H1 (cell line): ENCODE results near the gene HPCAL4. TPM values are rescaled to one million over a fixed set of nuclear protein-coding genes. Genes with fewer than 3 reads are reported as not detected.

ENCODE experiments used
- CTCF ChIA-PET: fragments of 300-600 bp; sonication (Branson Sonifier 250); formaldehyde crosslinking; loops from one replicate; lab custom pipeline; 2021; ENCODE audit not compliant: partially characterized antibody; lab: Charles Lee
- POLR2A ChIA-PET: fragments of 300-600 bp; sonication (Branson Sonifier 250); formaldehyde crosslinking; loops from one replicate; lab custom pipeline; 2021; ENCODE audit warnings: inconsistent platforms; ENCODE audit not compliant: partially characterized antibody; lab: Charles Lee
- DNase-seq, 2 experiments: peaks; one replicate each; pipeline versions ENCODE4 v3.0.0 to v3.0.0-alpha.2; 2010 to 2022; ENCODE audit warnings: low spot score in 2 of 2, low read depth in 1 of 2, mixed read lengths in 1 of 2
- FAIRE-seq: peaks from 2 replicates; lab custom pipeline; 2011; peaks lifted over from hg19 to GRCh38; lab: Jason Lieb, UNC
- H2AFZ ChIP-seq: 2 replicates; pipeline ENCODE4 v1.8.1; 2012; ENCODE audit warnings: low read length, inconsistent platforms
- H2AK5ac ChIP-seq: 2 replicates; pipeline ENCODE4 v1.6.1; 2013; ENCODE audit warnings: low read depth, low read length
- H2BK120ac ChIP-seq: replicated peaks from 2 replicates; pipeline ENCODE3; 2013; ENCODE audit warnings: low read depth, low read length, inconsistent platforms
- H2BK12ac ChIP-seq: 2 replicates; pipeline ENCODE4 v1.6.1; 2013; ENCODE audit warnings: low read depth, low read length
- H2BK15ac ChIP-seq: 2 replicates; pipeline ENCODE4 v1.6.1; 2013; ENCODE audit warnings: low read length
- H2BK20ac ChIP-seq: 2 replicates; pipeline ENCODE4 v1.6.1; 2013; ENCODE audit warnings: low read length
- H2BK5ac ChIP-seq: 2 replicates; pipeline ENCODE4 v1.6.1; 2013; ENCODE audit warnings: low read depth, low read length
- H3K14ac ChIP-seq: 2 replicates; pipeline ENCODE4 v1.6.1; 2013; ENCODE audit warnings: inconsistent platforms; ENCODE audit not compliant: insufficient read length
- H3K18ac ChIP-seq: 2 replicates; pipeline ENCODE4 v1.6.1; 2013; ENCODE audit warnings: low read length; ENCODE audit errors: extremely low read depth
- H3K23ac ChIP-seq: 2 replicates; pipeline ENCODE4 v1.6.1; 2013; ENCODE audit warnings: inconsistent platforms; ENCODE audit not compliant: insufficient read length
- H3K23me2 ChIP-seq: 2 replicates; pipeline ENCODE4 v1.6.1; 2013; ENCODE audit warnings: low read depth, low read length
- H3K27ac ChIP-seq: 2 replicates; pipeline ENCODE4 v1.6.1; 2011; ENCODE audit warnings: low read depth, low read length, inconsistent platforms
- H3K27me3 ChIP-seq, 4 experiments: replicated peaks in 1 of 4; 1 replicate in 1 of 4; 2 replicates in 3 of 4; pipeline versions ENCODE4 v1.6.1 to v1.8.1; 2011 to 2013; ENCODE audit warnings: low read length in 3 of 4, mild to moderate bottlenecking in 3 of 4, inconsistent platforms in 2 of 4, mixed read lengths in 2 of 4, moderate library complexity in 1 of 4; ENCODE audit not compliant: control insufficient read depth in 3 of 4, insufficient read depth in 3 of 4; ENCODE audit errors: extremely low read depth in 1 of 4
- H3K36me3 ChIP-seq, 4 experiments: 2 replicates each; pipeline versions ENCODE4 v1.6.1 to v1.8.1; 2011 to 2013; ENCODE audit warnings: mild to moderate bottlenecking in 4 of 4, low read length in 3 of 4, moderate library complexity in 2 of 4, control low read depth in 1 of 4, inconsistent platforms in 1 of 4; ENCODE audit not compliant: insufficient read depth in 4 of 4, control insufficient read depth in 2 of 4
- H3K4ac ChIP-seq: replicated peaks from 2 replicates; pipeline ENCODE3; 2013; ENCODE audit warnings: low read length, low read depth, mixed read lengths, inconsistent platforms; ENCODE audit not compliant: insufficient read length
- H3K4me1 ChIP-seq, 4 experiments: replicated peaks in 1 of 4; 1 replicate in 1 of 4; 2 replicates in 3 of 4; pipeline versions ENCODE4 v1.6.1 to v1.8.1; 2011 to 2013; ENCODE audit warnings: low read length in 3 of 4, inconsistent platforms in 2 of 4, mixed read lengths in 1 of 4; ENCODE audit not compliant: insufficient read depth in 4 of 4, control insufficient read depth in 3 of 4
- H3K4me2 ChIP-seq, 2 experiments: 2 replicates each; pipeline versions ENCODE4 v1.6.1 to v1.8.1; 2011 to 2013; ENCODE audit warnings: low read depth in 2 of 2, low read length in 2 of 2, control low read depth in 1 of 2, inconsistent platforms in 1 of 2, mild to moderate bottlenecking in 1 of 2; ENCODE audit not compliant: insufficient read depth in 1 of 2
- H3K4me3 ChIP-seq, 4 experiments: fragments of 200-600, 300-600 bp in 1 of 4; sonication (generic), shearing (Covaris generic), sonication (Bioruptor Twin) in 1 of 4; 2 replicates each; pipeline versions ENCODE4 v1.5.1 to v1.8.1; 2011 to 2016; ENCODE audit warnings: low read length in 4 of 4, low read depth in 3 of 4, control low read depth in 2 of 4, inconsistent platforms in 2 of 4, mild to moderate bottlenecking in 2 of 4, mixed read lengths in 1 of 4, moderate library complexity in 1 of 4; ENCODE audit not compliant: insufficient read depth in 2 of 4; ENCODE audit errors: extremely low read depth in 1 of 4
- H3K56ac ChIP-seq: replicated peaks from 2 replicates; pipeline ENCODE3; 2013; ENCODE audit warnings: low read depth, mild to moderate bottlenecking, mixed read lengths, low read length, inconsistent platforms; ENCODE audit not compliant: insufficient read length
- H3K79me1 ChIP-seq: 2 replicates; pipeline ENCODE4 v1.6.1; 2013; ENCODE audit warnings: low read depth, low read length, control low read depth
- H3K79me2 ChIP-seq, 2 experiments: 2 replicates each; pipeline versions ENCODE4 v1.6.1 to v1.8.1; 2012 to 2013; ENCODE audit warnings: low read length in 2 of 2, mild to moderate bottlenecking in 2 of 2, inconsistent platforms in 1 of 2; ENCODE audit not compliant: insufficient read depth in 2 of 2, control insufficient read depth in 1 of 2
- H3K9ac ChIP-seq, 4 experiments: replicated peaks in 1 of 4; 1 replicate in 1 of 4; 2 replicates in 3 of 4; pipeline versions ENCODE4 v1.6.1 to v1.8.1; 2011 to 2013; ENCODE audit warnings: low read depth in 3 of 4, low read length in 3 of 4, control low read depth in 2 of 4, mild to moderate bottlenecking in 2 of 4, moderate library complexity in 2 of 4, inconsistent platforms in 1 of 4; ENCODE audit errors: extremely low read depth in 1 of 4
- H3K9me3 ChIP-seq, 2 experiments: 2 replicates each; pipeline versions ENCODE4 v1.6.1 to v1.8.1; 2012 to 2013; ENCODE audit warnings: mild to moderate bottlenecking in 2 of 2, moderate library complexity in 2 of 2, control low read depth in 1 of 2, inconsistent platforms in 1 of 2, low read depth in 1 of 2, low read length in 1 of 2, mixed read lengths in 1 of 2; ENCODE audit not compliant: insufficient read depth in 2 of 2
- H4K20me1 ChIP-seq, 2 experiments: replicated peaks in 1 of 2; 2 replicates each; pipeline versions ENCODE3 to v1.8.1; 2011 to 2013; ENCODE audit warnings: inconsistent platforms in 2 of 2, low read length in 2 of 2, mild to moderate bottlenecking in 1 of 2; ENCODE audit not compliant: insufficient read depth in 2 of 2, control insufficient read depth in 1 of 2
- H4K5ac ChIP-seq: 2 replicates; pipeline ENCODE4 v1.6.1; 2013; ENCODE audit warnings: low read length, low read depth, mixed read lengths, inconsistent platforms; ENCODE audit not compliant: insufficient read length
- H4K8ac ChIP-seq: 2 replicates; pipeline ENCODE4 v1.8.0; 2013; ENCODE audit warnings: mild to moderate bottlenecking, moderate library complexity, low read length, inconsistent platforms; ENCODE audit not compliant: insufficient read depth; ENCODE audit errors: extremely low read depth
- H4K91ac ChIP-seq: replicated peaks from 2 replicates; pipeline ENCODE3; 2013; ENCODE audit warnings: low read length, mixed read lengths, inconsistent platforms; ENCODE audit not compliant: insufficient read length
- CEBPB ChIP-seq: IDR thresholded peaks from 2 replicates; pipeline ENCODE4 v1.6.1; 2012; ENCODE audit warnings: low read depth, low read length
- CREB1 ChIP-seq: IDR thresholded peaks from 2 replicates; pipeline ENCODE4 v1.6.1; 2012; ENCODE audit warnings: inconsistent platforms
- KDM5A ChIP-seq: fragments of 200-600 bp; IDR thresholded peaks from 2 replicates; pipeline ENCODE4 v1.7.1; 2012; ENCODE audit warnings: mild to moderate bottlenecking, low read length, inconsistent platforms, mixed read lengths
- RBBP5 ChIP-seq: IDR thresholded peaks from 2 replicates; pipeline ENCODE4 v1.7.1; 2012; ENCODE audit warnings: low read depth, mild to moderate bottlenecking, inconsistent platforms, low read length, moderate library complexity, borderline replicate concordance
- SIN3A ChIP-seq, 2 experiments: IDR thresholded peaks in 1 of 2; conservative IDR thresholded peaks in 1 of 2; 2 replicates each; pipeline ENCODE4 v1.6.1; 2011 to 2012; ENCODE audit warnings: low read length in 2 of 2, improper control_type of control experiment in 1 of 2, low read depth in 1 of 2, mild to moderate bottlenecking in 1 of 2
- TAF1 ChIP-seq: IDR thresholded peaks from 2 replicates; pipeline ENCODE4 v1.6.1; 2011; ENCODE audit warnings: mild to moderate bottlenecking, low read depth, low read length
- USF2 ChIP-seq: IDR thresholded peaks from 2 replicates; pipeline ENCODE4 v1.6.1; 2011; ENCODE audit warnings: low read length, improper control_type of control experiment
- WGBS, 2 experiments: shearing (Covaris generic) in 1 of 2; methylation state at CpG; one replicate each; pipeline versions ENCODE4 v1.1.6 to v1.1.7; 2013 to 2015; ENCODE audit warnings: low lambda C conversion rate in 2 of 2, mixed read lengths in 2 of 2, inconsistent platforms in 1 of 2, low coverage in 1 of 2, missing lambda C conversion rate in 1 of 2; ENCODE audit not compliant: insufficient replicate concordance in 2 of 2, insufficient coverage in 1 of 2, insufficient read length in 1 of 2; ENCODE audit errors: extremely low coverage in 1 of 2, missing lambda C conversion rate in 1 of 2; 5-methylcytosine and 5-hydroxymethylcytosine counted together
- polyA plus RNA-seq, 7 experiments: library from polyadenylated mRNA; depleted of rRNA in 3 of 7; stranded (reverse) in 5 of 7; unstranded in 2 of 7; fragments of >200 nt in 5 of 7; fragments of 200-250 nt in 2 of 7; gene quantifications; 1 replicate in 5 of 7; 2 replicates in 1 of 7; 4 replicates in 1 of 7; pipeline versions ENCODE4 v1.2.1 to v1.2.3, GENCODE V29; 2011 to 2013; ENCODE audit warnings: missing spikeins in 2 of 7, mixed read lengths in 2 of 7
- total RNA-seq: library from RNA; stranded (reverse); fragmentation: NEBNext Ultra II Directional; extraction: Animal tissue kit (Norgen Biotek cat#: 25700); gene quantifications from 2 replicates; pipeline ENCODE4 v1.2.1, GENCODE V29; 2021

Gene HPCAL4
- total and polyA plus RNA-seq, 2 of the 8 experiments (the other 6 are each of a cell fraction or from before 2014, with no cell fraction given): 0.54 to 0.74 TPM

GRCh38 chr1:39652554-39652953 is 38.7 kb downstream of the HPCAL4 start:
- peaks cover 0 to 8% (median 4%) of the 10 kb centered on the region in 4 experiments; a peak in 3 of 7 replicates for H3K27me3 ChIP-seq
- no peak overlapping the region for H2AFZ ChIP-seq
- no peaks in the 10 kb centered on the region for H3K79me2 ChIP-seq
- no peak overlapping the region for H3K9ac ChIP-seq
- POLR2A ChIA-PET: interaction anchor here (1.1 kb wide), 1 partner anchor 85 kb away, joined by 4 read pairs; no protein-coding TSS in a partner anchor
- H4K5ac ChIP-seq: no peak overlapping the region
- no peak overlapping the region for H2BK15ac ChIP-seq
- H3K23me2 ChIP-seq: no peaks in the 10 kb centered on the region
- WGBS, 2 experiments: 90% methylated on average over 2 of the region's 2 CpGs; no CpG with 5 or more reads in 1 of the 2 experiments
- H3K4me1 ChIP-seq: no peaks in the 10 kb centered on the region
- no peak overlapping the region for H3K4ac ChIP-seq
- H3K4me3 ChIP-seq: no peak overlapping the region
- no peak overlapping the region for H3K23ac ChIP-seq
- H2BK5ac ChIP-seq: no peak overlapping the region
- no peak overlapping the region; the same call in 1 of the 2 replicates for H4K8ac ChIP-seq
- H3K18ac ChIP-seq: no peak overlapping the region
- H3K56ac ChIP-seq: no peak overlapping the region
- no peak overlapping the region for H3K14ac ChIP-seq
- no peak for TF ChIP-seq RBBP5
- TF ChIP-seq KDM5A: no peak
- no peak for TF ChIP-seq TAF1
- TF ChIP-seq SIN3A (conservative IDR thresholded peaks at IDR 0.05 in 1 of 2, IDR thresholded peaks at IDR 0.05 in 1 of 2; ENCODE audit: low read depth in 1 of 2, low read length in 2 of 2): no peak
- no peak for TF ChIP-seq CREB1
- no peak for TF ChIP-seq CEBPB
- no peak for TF ChIP-seq USF2
- no peaks in the 10 kb centered on the region for H3K9me3 ChIP-seq
- no peak overlapping the region for H2BK20ac ChIP-seq
- no peak for FAIRE-seq
- no peak overlapping the region for H3K4me2 ChIP-seq
- H4K91ac ChIP-seq: no peak overlapping the region
- no peaks in the 10 kb centered on the region for H3K36me3 ChIP-seq
- no peak overlapping the region for H2AK5ac ChIP-seq
- no peaks in the 10 kb centered on the region for H3K79me1 ChIP-seq
- no peak for DNase-seq
- H2BK12ac ChIP-seq: no peak overlapping the region
- CTCF ChIA-PET: interaction anchor here (0.8 to 17.8 kb wide), 12 partner anchors 15 to 288 kb away, joined by 3 to 469 read pairs (median 7); partner anchors contain the start of genes HEYL and NT5C1A
- H4K20me1 ChIP-seq: no peaks in the 10 kb centered on the region
- no peak overlapping the region for H2BK120ac ChIP-seq
- no peak overlapping the region for H3K27ac ChIP-seq
